ENCODE data around the gene CLEC3B. TPM values are rescaled to one million over a fixed set of nuclear protein-coding genes. Genes with fewer than 3 reads are reported as not detected.

The CLEC3B gene
- total RNA-seq: 202 and 203 TPM in 2 replicates

GRCh38 chr3:45026038-45026437 lies at the start of gene CLEC3B:
Gene CLEC3B, plus strand, starts transcription at chr3:45026303. Its CDS starts 60 bp downstream, at chr3:45026363.

Other genes starting within 250 kb of the CLEC3B start
- 13.5 and 35.2 TPM in 2 replicates for gene TMEM42, start 164.4 kb upstream of the CLEC3B start, total RNA-seq
- not detected in 2 replicates for gene TGM4, start 151.7 kb upstream of the CLEC3B start, total RNA-seq
- gene ZDHHC3, start 50.1 kb upstream of the CLEC3B start, total RNA-seq: 54.0 and 64.3 TPM in 2 replicates
- 50.7 and 55.6 TPM in 2 replicates for gene EXOSC7, start 50.1 kb upstream of the CLEC3B start, total RNA-seq
- 1.8 and 7.8 TPM in 2 replicates for gene CDCP1, start 120.1 kb downstream of the CLEC3B start, total RNA-seq
- 11.8 and 26.5 TPM in 2 replicates for gene TMEM158, start 200.0 kb downstream of the CLEC3B start, total RNA-seq